Cardiac fibroblast (primary cell): Measurements from ENCODE around the gene EPB41L4A.
"Not testable (repeated sequence)": the region's sequence is repeated elsewhere in the genome, so short reads cannot be mapped to it uniquely, and the experiment has no call there.

Experiments
- DNase-seq, 2 donors: peaks; one replicate each; pipeline versions ENCODE4 v3.0.0 to v3.0.0-alpha.2; 2010; ENCODE audit warnings: low read depth in 2 of 2
- H3K4me3 ChIP-seq, 2 donors: replicated peaks in 1 of 2; 1 replicate in 1 of 2; 2 replicates in 1 of 2; pipeline ENCODE4 v1.5.1; 2011; ENCODE audit warnings: low read depth in 2 of 2, low read length in 2 of 2, mild to moderate bottlenecking in 2 of 2, moderate library complexity in 1 of 2
- CTCF ChIP-seq: IDR thresholded peaks from one replicate; pipeline ENCODE4 v1.5.1; 2011; ENCODE audit warnings: low read depth, mild to moderate bottlenecking, low read length, inconsistent platforms

The EPB41L4A gene

GRCh38 chr5:112221128-112221527, 197.9 kb downstream of the EPB41L4A start:
- no peak overlapping the region for H3K4me3 ChIP-seq
- DNase-seq, result no peak
- no peak for TF ChIP-seq CTCF

- H3K4me3 ChIP-seq, result no peak overlapping the region
- no peak for DNase-seq
- TF ChIP-seq CTCF, result no peak
Observed at GRCh38 chr5:112219000-112219399, 200.1 kb downstream of the EPB41L4A start.

GRCh38 chr5:112217843-112218579, 201.1 kb downstream of the EPB41L4A start:
- H3K4me3 ChIP-seq, result no peak overlapping the region
- TF ChIP-seq CTCF, result no peak

GRCh38 chr5:112216140-112216539, 202.9 kb downstream of the EPB41L4A start:
- H3K4me3 ChIP-seq, result no peak overlapping the region
- no peak for DNase-seq
- no peak for TF ChIP-seq CTCF

More at GRCh38 chr5:112217843-112218579, 201.1 kb downstream of the EPB41L4A start:
- DNase-seq, result no peak

- no peak overlapping the region for H3K4me3 ChIP-seq
- TF ChIP-seq CTCF, result peak; percentile 64
- DNase-seq, result peak; percentile 55 to 66
Observed at GRCh38 chr5:112210430-112211005, 208.6 kb downstream of the EPB41L4A start.

GRCh38 chr5:112208699-112209615, 210.1 kb downstream of the EPB41L4A start:
- no peak overlapping the region for H3K4me3 ChIP-seq
- peak in 1 of 2 donors; percentile 8 for DNase-seq
- no peak for TF ChIP-seq CTCF

GRCh38 chr5:112208195-112208594, 210.9 kb downstream of the EPB41L4A start:
- H3K4me3 ChIP-seq, DNase-seq: not testable (repeated sequence)
